WTC11 (cell line): ENCODE results near the gene ATF1. TPM values are rescaled to one million over a fixed set of nuclear protein-coding genes. Genes with fewer than 3 reads are reported as not detected.

Experiments used
- ATAC-seq: fragments of 200-7000 bp; cut with Tn5 transposase; 2 replicates; pipeline ENCODE4 v1.10.0; 2021; ENCODE audit warnings: mild to moderate bottlenecking, moderate library complexity
- CTCF ChIA-PET: fragments of 300-600 bp; sonication (Branson Sonifier 250); formaldehyde crosslinking; loops from one replicate; lab custom pipeline; 2021; ENCODE audit warnings: antibody characterized with exemption; lab: Charles Lee
- POLR2A ChIA-PET: fragments of 350-600 bp; sonication (Branson Sonifier 250); formaldehyde crosslinking; loops from one replicate; lab custom pipeline; 2021; ENCODE audit warnings: antibody characterized with exemption; lab: Charles Lee
- DNase-seq: peaks from one replicate; pipeline ENCODE4 v3.0.0; 2021; ENCODE audit warnings: low spot score
- H3K27ac Mint-ChIP-seq: 2 replicates; pipeline ENCODE4 v1.8.0; 2021; ENCODE audit warnings: mixed read lengths
- H3K27me3 Mint-ChIP-seq: 2 replicates; pipeline ENCODE4 v1.8.0; 2021; ENCODE audit warnings: low read depth, mild to moderate bottlenecking, moderate library complexity, mixed read lengths
- H3K36me3 Mint-ChIP-seq: 2 replicates; pipeline ENCODE4 v1.8.0; 2021; ENCODE audit warnings: mixed read lengths
- H3K4me1 Mint-ChIP-seq: 2 replicates; pipeline ENCODE4 v1.8.0; 2022; ENCODE audit warnings: mixed read lengths
- H3K4me3 Mint-ChIP-seq: 2 replicates; pipeline ENCODE4 v1.8.0; 2021; ENCODE audit warnings: mild to moderate bottlenecking, moderate library complexity, mixed read lengths
- H3K9me3 Mint-ChIP-seq: 2 replicates; pipeline ENCODE4 v1.8.0; 2021; ENCODE audit warnings: mixed read lengths
- AFF4 ChIP-seq: sonication (generic); formaldehyde crosslinking; IDR thresholded peaks from 2 replicates; pipeline ENCODE4 v1.8.1; 2023; ENCODE audit warnings: mild to moderate bottlenecking, missing genetic modification reagents, borderline replicate concordance
- ARID4B ChIP-seq: sonication (generic); formaldehyde crosslinking; IDR thresholded peaks from 2 replicates; pipeline ENCODE4 v1.8.0; 2023; ENCODE audit warnings: missing genetic modification reagents, mild to moderate bottlenecking, borderline replicate concordance
- CBFB ChIP-seq: sonication (generic); formaldehyde crosslinking; IDR thresholded peaks from 2 replicates; pipeline ENCODE4 v1.8.1; 2022; ENCODE audit warnings: mild to moderate bottlenecking, low read depth, missing genetic modification reagents
- HMGXB4 ChIP-seq: sonication (generic); formaldehyde crosslinking; IDR thresholded peaks from 2 replicates; pipeline ENCODE4 v1.8.1; 2023; ENCODE audit warnings: mild to moderate bottlenecking, moderate library complexity, missing genetic modification reagents
- NFE2L1 ChIP-seq: sonication (generic); formaldehyde crosslinking; IDR thresholded peaks from 2 replicates; pipeline ENCODE4 v1.8.1; 2023; ENCODE audit warnings: missing genetic modification reagents
- NR2C2 ChIP-seq: sonication (generic); formaldehyde crosslinking; IDR thresholded peaks from 2 replicates; pipeline ENCODE4 v1.8.0; 2022; ENCODE audit warnings: mild to moderate bottlenecking, missing genetic modification reagents
- RELA ChIP-seq: sonication (generic); formaldehyde crosslinking; IDR thresholded peaks from 2 replicates; pipeline ENCODE4 v1.8.1; 2022; ENCODE audit warnings: missing genetic modification reagents, mild to moderate bottlenecking, borderline replicate concordance
- STAT6 ChIP-seq: sonication (generic); formaldehyde crosslinking; conservative IDR thresholded peaks from 2 replicates; pipeline ENCODE4 v1.8.1; 2023; ENCODE audit warnings: mild to moderate bottlenecking, low read depth, missing genetic modification reagents, moderate library complexity
- USF2 ChIP-seq: sonication (generic); formaldehyde crosslinking; IDR thresholded peaks from 2 replicates; pipeline ENCODE4 v1.8.1; 2023; ENCODE audit warnings: mild to moderate bottlenecking, missing genetic modification reagents, moderate library complexity
- ZNF219 ChIP-seq: sonication (generic); formaldehyde crosslinking; IDR thresholded peaks from 2 replicates; pipeline ENCODE4 v1.8.0; 2023; ENCODE audit warnings: missing genetic modification reagents, mild to moderate bottlenecking, borderline replicate concordance
- ZNF263 ChIP-seq: sonication (generic); formaldehyde crosslinking; IDR thresholded peaks from 2 replicates; pipeline ENCODE4 v1.8.1; 2022; ENCODE audit warnings: low read depth, mild to moderate bottlenecking, moderate library complexity, missing genetic modification reagents
- ZNF317 ChIP-seq: sonication (generic); formaldehyde crosslinking; IDR thresholded peaks from 2 replicates; pipeline ENCODE4 v1.8.1; 2023; ENCODE audit warnings: low read depth, mild to moderate bottlenecking, moderate library complexity, missing genetic modification reagents, borderline replicate concordance
- ZNF396 ChIP-seq: fragments of 250-450 bp; sonication (Bioruptor Pico); IDR thresholded peaks from 2 replicates; pipeline ENCODE4 v1.8.0; 2021; ENCODE audit warnings: mild to moderate bottlenecking, moderate library complexity, borderline replicate concordance
- ZNF416 ChIP-seq: fragments of 250-450 bp; sonication (Bioruptor Pico); IDR thresholded peaks from 2 replicates; pipeline ENCODE4 v1.9.0; 2021; ENCODE audit warnings: mild to moderate bottlenecking, inconsistent platforms
- ZNF512 ChIP-seq: sonication (generic); formaldehyde crosslinking; IDR thresholded peaks from 2 replicates; pipeline ENCODE4 v1.8.1; 2022; ENCODE audit warnings: missing genetic modification reagents, borderline replicate concordance
- ZNF532 ChIP-seq: fragments of 250-450 bp; sonication (Bioruptor Pico); IDR thresholded peaks from 2 replicates; pipeline ENCODE4 v1.9.0; 2021; ENCODE audit warnings: mild to moderate bottlenecking, borderline replicate concordance
- total RNA-seq: library from RNA; stranded (reverse); gene quantifications from 3 replicates; pipeline ENCODE4 v1.2.3, GENCODE V29; 2021

The ATF1 gene
- total RNA-seq, 1 experiment from 2014 or later = 34.8 TPM

- Mint-ChIP-seq H3K27me3 (no peaks in the 10 kb centered on the region), H3K4me3 (no peak overlapping the region), H3K4me1 (0 out of 2 replicates have a peak, but pooled peaks cover 4% of the 10 kb centered on the region), H3K27ac (no peak overlapping the region), H3K36me3 (peaks cover 26% of the 10 kb centered on the region), H3K9me3 (peaks cover 13% of the 10 kb centered on the region)
- POLR2A ChIA-PET = no interaction called here
- CTCF ChIA-PET = interaction anchor here (0.5 to 0.6 kb wide), 2 partner anchors 23 to 394 kb away, joined by 3 read pairs; no protein-coding TSS in a partner anchor
- no peak for DNase-seq
- ATAC-seq = no peak
- TF ChIP-seq USF2 (CRISPR knock-in tag) (no peak), ZNF532 (CRISPR knock-in tag) (no peak), AFF4 (CRISPR knock-in tag) (no peak), NFE2L1 (CRISPR knock-in tag) (no peak), ZNF396 (CRISPR knock-in tag) (no peak), ZNF219 (CRISPR knock-in tag) (no peak), ZNF416 (CRISPR knock-in tag) (no peak), STAT6 (CRISPR knock-in tag) (no peak), ZNF317 (CRISPR knock-in tag) (no peak), ZNF512 (CRISPR knock-in tag) (no peak), NR2C2 (CRISPR knock-in tag) (no peak), RELA (CRISPR knock-in tag) (no peak), CBFB (CRISPR knock-in tag) (no peak), ZNF263 (CRISPR knock-in tag) (no peak), HMGXB4 (CRISPR knock-in tag) (no peak), ARID4B (CRISPR knock-in tag) (no peak)
Measured at GRCh38 chr12:50790081-50790480, 26.2 kb downstream of the ATF1 start.
